Lung microvascular endothelial cell (primary cell): ENCODE measurements around the gene COQ6. TPM values are rescaled to one million over a fixed set of nuclear protein-coding genes. Genes with fewer than 3 reads are reported as not detected.
"Not testable (repeated sequence)": the region's sequence is repeated elsewhere in the genome, so short reads cannot be mapped to it uniquely, and the experiment has no call there.

Source experiments
- DNase-seq, 2 donors: peaks; one replicate each; pipeline versions ENCODE4 v3.0.0 to v3.0.0-alpha.2; 2010; ENCODE audit warnings: low read depth in 2 of 2
- total RNA-seq: library from RNA; depleted of rRNA; stranded (reverse); fragments of >200 nt; gene quantifications from 2 replicates; pipeline ENCODE4 v1.2.1, GENCODE V29; 2014

Gene COQ6
- 12.4 and 16.5 TPM in 2 replicates for total RNA-seq

DNA sequence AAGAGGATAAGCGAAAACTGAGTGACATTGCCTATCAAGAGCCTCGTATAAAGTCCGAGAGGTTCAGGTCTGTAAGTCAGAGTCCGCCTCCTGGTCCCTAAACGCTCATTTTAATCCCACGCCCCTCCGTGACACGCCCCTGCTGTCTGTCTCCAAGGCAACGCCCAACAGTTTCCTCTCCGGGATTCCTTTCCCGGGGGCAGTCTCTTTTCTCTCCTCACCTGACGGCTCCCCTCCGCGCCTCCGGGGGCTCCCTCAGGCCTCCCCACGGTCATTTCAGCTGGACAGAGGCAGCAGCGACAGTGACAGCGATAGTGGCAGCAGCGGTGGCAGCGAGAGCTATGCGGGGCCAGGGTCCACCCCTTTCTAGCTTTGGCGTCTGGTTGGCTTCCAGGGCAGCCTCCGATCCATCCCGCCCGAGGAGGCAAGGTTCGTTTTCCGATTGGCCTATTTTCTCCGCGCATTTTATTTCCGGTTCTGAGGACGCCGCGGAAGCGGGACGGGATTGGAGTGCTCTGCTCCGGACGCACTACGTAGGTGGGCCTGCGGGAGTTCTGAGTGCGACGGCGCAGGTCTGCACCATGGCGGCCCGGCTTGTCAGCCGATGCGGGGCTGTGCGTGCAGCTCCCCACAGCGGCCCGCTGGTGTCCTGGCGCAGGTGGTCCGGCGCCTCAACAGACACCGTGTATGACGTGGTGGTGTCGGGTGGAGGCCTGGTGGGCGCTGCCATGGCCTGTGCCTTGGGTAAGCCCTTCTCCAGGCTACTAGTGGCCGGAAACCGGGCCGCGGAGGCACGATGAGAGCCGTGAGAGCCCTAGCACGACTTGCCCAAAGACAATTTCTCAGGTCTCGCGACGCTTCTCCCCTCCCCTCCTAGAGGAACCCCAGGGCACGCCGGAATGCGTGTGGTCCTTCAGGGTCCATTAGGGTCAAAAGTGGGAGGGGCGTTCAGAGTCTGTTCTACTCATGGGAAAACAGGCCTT lies at the start of gene COQ6, which contains the start of gene FAM161B:
Gene COQ6, plus strand, starts transcription at position 551 of the 983 bp plus-strand sequence. Its CDS starts 31 bp downstream, at position 582.
Gene FAM161B, minus strand, starts transcription at position 343 of the 983 bp plus-strand sequence. Its CDS starts 68 bp downstream, at position 275.
- DNase-seq, result peak; percentile 97 to 98

- DNase-seq, result no peak
Measured at GRCh38 chr14:73903028-73903427, 47.1 kb upstream of the COQ6 start.

DNA sequence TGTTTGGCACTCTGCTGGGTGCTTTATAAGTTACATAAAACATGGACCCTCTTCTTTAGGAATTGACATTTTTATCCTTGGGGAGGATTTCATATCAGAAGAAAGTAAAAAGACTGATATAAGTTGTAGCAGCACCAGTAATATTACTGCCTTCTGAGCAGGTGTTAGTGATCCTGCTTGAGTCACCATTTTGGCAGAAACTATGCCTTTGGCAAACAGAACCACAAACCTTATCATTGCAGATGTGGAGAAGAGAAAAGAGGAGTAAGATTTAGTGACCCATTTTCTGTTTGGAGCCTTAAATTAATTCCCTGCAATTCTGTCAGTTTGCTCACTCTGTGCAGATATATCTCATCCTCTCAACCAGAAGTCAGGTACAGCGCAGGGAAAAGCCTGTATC lies 40.4 kb upstream of the COQ6 start:
- DNase-seq, result no peak

DNA sequence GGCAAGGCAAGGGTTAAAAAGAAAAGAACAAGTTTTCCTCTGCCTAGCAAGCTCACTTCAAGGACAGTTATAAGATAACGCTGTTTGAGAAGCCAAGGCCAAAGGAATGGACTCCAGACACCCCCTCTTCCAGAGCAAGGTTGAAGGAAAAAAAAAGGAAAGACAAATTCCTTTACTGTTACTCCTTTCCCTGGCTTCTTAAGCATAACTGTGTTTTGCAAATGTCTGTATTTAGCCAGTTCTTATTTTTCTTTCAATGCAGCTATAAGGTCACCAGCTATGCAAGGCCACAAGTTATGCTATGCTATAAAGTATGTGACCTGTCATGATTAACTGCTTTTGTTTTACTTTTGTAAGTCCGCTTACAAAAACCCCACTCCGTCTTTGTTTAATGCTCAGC lies 36.8 kb upstream of the COQ6 start:
- no peak for DNase-seq

DNA sequence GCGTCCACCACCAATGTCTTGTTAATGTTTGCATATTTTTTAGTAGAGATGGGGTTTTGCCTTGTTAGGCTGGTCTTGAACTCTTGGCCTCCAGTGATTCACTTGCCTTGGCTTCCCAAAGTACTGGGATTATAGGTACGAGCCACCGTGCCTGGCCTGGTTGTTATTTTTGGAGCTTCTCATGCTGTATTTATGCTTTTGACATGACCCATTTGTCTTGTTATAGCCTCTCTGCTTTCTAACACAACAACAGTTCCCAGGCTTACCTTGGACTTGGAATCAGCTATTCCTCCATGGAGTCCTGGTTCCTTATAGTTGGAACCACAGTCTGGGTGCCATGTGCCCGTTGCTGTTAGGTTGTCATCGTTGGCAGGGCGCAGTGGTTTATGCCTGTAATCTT lies 33.8 kb upstream of the COQ6 start:
- no peak for DNase-seq

- DNase-seq, result not testable (repeated sequence)
Measured at GRCh38 chr14:73919457-73919856, 30.6 kb upstream of the COQ6 start.

GRCh38 chr14:73924337-73924736 lies 25.8 kb upstream of the COQ6 start:
- DNase-seq, result no peak

GRCh38 chr14:73935666-73936065 lies 14.4 kb upstream of the COQ6 start:
- peak; percentile 14 to 26 for DNase-seq

- no peak for DNase-seq
Measured at GRCh38 chr14:73936548-73936947, 13.6 kb upstream of the COQ6 start.

DNA sequence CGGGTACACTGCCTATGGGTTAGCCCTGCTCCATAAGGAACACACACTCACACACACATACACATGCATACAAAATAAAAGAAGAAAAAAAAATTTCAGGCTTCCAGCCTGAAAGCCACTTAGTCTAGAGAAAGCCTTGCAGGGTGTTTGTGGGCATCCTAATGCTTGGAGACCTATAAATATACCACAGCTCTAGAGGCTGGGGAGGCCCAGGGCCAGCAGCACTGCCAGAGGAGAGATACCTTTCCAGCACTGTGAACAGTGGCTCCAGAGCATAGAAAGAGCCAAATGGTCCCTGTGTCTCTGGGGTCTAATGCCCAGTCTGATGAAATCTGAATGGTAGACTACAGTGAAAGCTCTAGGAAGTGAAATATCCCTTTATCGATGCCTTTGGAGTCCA lies 13.1 kb upstream of the COQ6 start:
- DNase-seq, result no peak

- DNase-seq, result no peak
Measured at GRCh38 chr14:73942180-73942579, 7.9 kb upstream of the COQ6 start.

GRCh38 chr14:73943083-73943482 lies 7.0 kb upstream of the COQ6 start:
- DNase-seq, result peak; percentile 49 to 91

DNA sequence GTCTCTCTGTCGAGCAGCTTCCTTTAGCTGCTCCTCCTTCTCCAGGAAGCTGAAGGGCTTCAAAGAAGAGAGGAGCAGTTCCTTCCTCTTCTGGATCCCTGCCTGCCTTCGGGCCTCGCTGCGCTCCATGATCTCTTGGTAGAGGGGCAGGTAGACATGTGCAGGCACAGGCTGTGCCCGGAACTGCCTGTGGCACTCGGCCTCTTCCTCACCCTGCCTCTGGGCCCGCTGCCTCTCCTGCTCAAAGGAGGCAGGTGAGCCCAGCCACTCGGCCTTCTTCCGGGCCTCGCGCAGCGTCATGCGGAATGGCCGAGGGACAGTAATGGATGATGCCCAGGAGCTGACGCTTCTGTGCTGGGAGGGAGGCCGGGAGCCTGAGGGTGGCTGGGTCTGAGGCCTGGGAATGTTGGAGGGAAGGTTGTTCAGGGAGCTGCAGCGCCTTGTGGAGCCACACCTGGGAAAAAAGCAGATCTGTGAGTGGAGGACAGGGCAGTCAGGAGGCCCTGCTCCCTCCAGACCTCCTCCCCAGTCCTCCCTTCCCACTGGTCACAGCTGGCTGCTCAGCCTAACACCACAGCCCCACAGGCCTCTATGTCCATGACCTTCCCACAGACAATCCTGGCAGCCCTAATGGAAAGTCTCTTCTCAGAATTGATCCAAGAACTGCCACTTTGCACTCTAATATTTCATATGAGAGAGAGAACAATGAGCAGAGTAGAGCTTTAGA lies 5.5 kb upstream of the COQ6 start:
- DNase-seq, result peak in 1 of 2 donors; percentile 14

DNA sequence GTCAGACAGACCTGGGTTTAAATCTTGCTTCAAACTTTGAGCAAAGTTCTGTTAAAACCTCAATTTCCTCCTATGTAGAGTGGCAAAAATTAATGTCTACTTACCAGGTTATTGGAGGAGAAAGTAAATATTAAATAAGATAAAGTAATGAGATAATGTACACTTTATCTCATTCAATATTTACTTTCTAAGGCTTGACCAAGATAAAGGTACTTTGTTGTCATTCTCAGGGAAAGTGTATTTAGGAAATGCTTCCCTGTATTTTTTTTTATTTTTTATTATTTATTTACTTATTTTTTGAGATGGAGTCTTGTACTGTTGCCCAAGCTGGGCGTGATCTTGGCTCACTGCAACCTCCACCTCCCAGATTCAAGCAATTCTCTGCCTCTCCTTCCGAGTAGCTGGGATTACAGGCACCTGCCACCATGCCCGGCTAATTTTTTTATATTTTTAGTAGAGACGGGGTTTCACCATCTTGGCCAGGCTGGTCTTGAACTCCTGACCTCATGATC lies 4.9 kb upstream of the COQ6 start:
- no peak for DNase-seq

GRCh38 chr14:73953731-73954130 lies 3.6 kb downstream of the COQ6 start:
- DNase-seq, result no peak

GRCh38 chr14:73955674-73956073 lies 5.6 kb downstream of the COQ6 start:
- no peak for DNase-seq

- no peak for DNase-seq
Measured at GRCh38 chr14:73958591-73958990, 8.5 kb downstream of the COQ6 start.

DNA sequence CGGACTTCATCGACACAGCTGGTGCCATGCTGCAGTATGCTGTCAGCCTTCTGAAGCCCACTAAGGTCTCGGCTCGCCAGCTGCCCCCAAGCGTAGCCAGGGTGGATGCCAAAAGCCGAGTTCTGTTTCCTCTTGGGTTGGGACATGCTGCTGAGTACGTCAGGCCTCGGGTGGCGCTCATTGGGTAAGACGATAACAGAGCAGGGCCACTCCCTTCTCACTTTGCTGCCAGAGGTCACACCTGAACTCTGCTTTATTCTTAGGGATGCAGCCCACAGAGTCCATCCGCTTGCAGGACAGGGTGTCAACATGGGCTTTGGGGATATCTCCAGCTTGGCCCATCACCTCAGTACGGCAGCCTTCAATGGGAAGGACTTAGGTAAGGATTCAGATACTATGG lies 11.1 kb downstream of the COQ6 start:
- DNase-seq, result no peak

GRCh38 chr14:73965216-73965615 lies 15.1 kb downstream of the COQ6 start:
- DNase-seq, result no peak

- DNase-seq, result no peak
Measured at GRCh38 chr14:73968885-73969284, 18.8 kb downstream of the COQ6 start.

DNA sequence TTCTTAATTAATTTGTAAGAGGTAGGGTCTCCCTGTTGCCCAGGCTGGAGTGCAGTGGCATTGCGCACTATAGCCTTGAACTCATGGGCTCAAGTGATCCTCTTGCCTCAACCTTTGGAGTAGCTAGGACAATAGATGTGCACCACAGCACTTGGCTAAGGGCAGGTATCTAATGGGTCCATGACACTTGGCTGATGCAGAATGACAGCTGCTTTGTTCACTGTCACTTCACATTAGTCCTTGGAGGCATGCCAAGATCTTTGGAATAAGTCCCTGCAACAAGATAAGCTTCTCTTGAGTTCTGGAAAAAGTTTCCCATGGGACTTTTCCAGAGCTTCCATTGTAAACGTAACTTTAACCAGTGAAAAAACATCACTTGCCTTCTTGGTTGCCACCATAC lies 23.4 kb downstream of the COQ6 start:
- DNase-seq, result no peak

- DNase-seq, result no peak
Measured at GRCh38 chr14:73976125-73976524, 26.0 kb downstream of the COQ6 start.
